LNCAP (cell line): Measurements from ENCODE around the gene KANK3.

Experiments used
- CTCF ChIP-seq: fragments of 450-650 bp; IDR thresholded peaks from 2 replicates; pipeline ENCODE4 v1.5.1; 2017; ENCODE audit warnings: mild to moderate bottlenecking

Gene KANK3

DNA sequence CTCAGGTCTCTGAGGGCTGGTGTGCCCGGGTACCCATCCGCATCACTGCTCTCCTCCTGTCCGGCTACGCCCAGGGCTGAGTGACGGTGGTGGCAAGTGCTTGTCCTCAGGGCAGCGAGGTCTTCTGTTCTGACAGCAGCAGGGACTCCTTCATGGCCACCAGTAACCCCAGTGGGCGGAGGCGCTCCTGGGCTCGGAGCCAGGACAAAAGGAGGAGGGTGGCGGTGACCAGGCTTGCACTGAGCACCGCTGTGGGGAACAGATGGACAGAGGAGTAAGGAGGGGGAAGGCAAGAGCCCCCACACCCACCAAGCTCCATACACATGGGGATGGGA, 40.7 kb downstream of the KANK3 start:
- no peak for TF ChIP-seq CTCF
